ENCODE measurements around the gene PDE9A.

The PDE9A gene

DNA sequence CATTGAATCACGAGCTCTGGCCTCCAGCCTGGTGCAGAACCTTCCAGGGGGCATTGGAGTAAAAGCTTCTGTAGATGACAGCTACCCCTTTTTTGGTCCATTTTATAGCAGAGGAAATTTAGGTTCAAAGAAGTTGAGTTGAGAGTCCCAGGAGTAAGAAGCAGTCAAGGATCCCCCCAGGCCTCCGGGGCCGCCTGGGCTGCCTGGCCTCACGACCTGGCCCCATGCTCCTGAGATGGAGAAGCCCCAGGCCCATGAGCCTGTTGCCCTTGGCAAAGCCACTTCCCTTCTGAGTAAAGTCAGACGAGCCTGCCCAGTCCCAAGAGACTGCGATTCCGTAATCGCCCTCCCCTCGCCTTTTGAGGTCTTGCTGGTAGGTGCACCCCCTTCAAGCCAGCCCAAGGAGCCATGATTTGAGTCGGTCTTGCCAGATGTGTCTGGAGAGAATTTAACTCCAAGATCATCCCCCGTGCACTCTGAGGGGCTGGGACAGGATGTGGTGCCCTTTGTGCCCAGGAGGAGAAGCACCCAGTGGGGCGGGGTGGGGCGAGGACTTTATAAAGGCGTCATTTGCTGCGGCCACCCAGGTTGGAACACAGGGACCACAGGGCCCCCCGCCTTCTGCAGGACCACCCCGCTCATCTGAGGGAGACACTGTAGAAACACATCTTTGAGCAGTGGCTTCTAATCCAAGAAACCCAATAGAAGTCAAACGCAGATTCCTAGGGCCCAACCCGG is 30.1 kb downstream of the PDE9A start:
- Histone ChIP-seq H3K4me1 (ENCODE audit: low read depth, poor library complexity, severe bottlenecking) (no peaks in the 10 kb centered on the region), H3K27ac (no peak overlapping the region), H3K36me3 (ENCODE audit: insufficient read depth) (no peaks in the 10 kb centered on the region), H2AFZ (ENCODE audit: low read depth) (no peak overlapping the region), H4K20me1 (ENCODE audit: insufficient read depth) (no peaks in the 10 kb centered on the region), H3K9ac (no peak overlapping the region), H3K4me3 (IDR thresholded peaks at IDR 0.05; ENCODE audit: insufficient read depth, low read depth, low read length) (no peak overlapping the region), H3K27me3 (ENCODE audit: insufficient read depth, low read depth) (peaks cover 88% of the 10 kb centered on the region), H3K4me2 (no peak overlapping the region), H3K79me2 (ENCODE audit: insufficient read depth, low read depth) (no peaks in the 10 kb centered on the region)
- TF ChIP-seq, protein P1, sequence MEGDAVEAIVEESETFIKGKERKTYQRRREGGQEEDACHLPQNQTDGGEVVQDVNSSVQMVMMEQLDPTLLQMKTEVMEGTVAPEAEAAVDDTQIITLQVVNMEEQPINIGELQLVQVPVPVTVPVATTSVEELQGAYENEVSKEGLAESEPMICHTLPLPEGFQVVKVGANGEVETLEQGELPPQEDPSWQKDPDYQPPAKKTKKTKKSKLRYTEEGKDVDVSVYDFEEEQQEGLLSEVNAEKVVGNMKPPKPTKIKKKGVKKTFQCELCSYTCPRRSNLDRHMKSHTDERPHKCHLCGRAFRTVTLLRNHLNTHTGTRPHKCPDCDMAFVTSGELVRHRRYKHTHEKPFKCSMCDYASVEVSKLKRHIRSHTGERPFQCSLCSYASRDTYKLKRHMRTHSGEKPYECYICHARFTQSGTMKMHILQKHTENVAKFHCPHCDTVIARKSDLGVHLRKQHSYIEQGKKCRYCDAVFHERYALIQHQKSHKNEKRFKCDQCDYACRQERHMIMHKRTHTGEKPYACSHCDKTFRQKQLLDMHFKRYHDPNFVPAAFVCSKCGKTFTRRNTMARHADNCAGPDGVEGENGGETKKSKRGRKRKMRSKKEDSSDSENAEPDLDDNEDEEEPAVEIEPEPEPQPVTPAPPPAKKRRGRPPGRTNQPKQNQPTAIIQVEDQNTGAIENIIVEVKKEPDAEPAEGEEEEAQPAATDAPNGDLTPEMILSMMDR (conservative IDR thresholded peaks at IDR 0.05; ENCODE audit: low read depth, low read length): no peak

DNA sequence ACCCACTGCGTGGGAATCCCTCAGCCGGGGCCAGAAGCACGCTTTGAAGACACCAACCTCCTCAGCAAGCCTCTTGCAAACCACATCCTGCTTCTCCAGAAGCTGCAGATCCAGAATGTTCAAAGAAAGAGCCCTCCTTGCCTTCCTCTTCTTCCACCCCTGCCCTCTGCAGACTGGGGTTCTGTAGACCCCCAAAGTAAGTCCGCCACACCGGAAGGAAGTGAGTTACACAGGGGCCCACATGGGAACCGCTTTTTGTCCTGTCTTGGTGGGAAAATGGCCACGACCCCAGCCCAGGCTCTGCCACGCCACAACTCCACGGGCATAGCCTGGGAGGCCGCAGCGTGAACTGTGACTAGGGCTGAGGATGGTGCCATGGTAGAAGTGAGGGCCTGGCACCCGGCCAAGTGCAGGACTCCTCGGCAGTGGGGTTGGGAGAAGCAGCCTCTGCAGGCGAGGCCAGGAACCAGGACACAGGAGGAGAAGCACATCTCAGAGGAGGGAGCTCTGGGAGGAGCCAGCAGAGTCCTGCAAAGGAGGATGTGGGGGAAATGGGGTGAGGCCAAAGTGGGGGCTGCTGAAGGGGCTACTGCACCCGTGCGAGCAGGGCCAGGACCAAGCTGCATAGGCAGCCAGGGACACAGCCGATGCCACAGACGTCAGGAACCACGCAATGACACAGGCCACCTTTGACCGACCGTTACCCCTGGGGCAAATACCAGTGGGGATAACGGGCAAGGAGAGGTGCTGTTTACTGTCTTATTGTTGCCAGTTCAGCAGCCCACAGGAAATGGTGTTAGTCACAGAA is 30.9 kb downstream of the PDE9A start:
- Histone ChIP-seq H3K4me2 (no peak overlapping the region), H3K27ac (no peak overlapping the region), H3K36me3 (ENCODE audit: insufficient read depth) (no peaks in the 10 kb centered on the region), H3K79me2 (ENCODE audit: insufficient read depth, low read depth) (no peaks in the 10 kb centered on the region), H3K4me3 (IDR thresholded peaks at IDR 0.05; ENCODE audit: insufficient read depth, low read depth, low read length) (no peak overlapping the region), H3K4me1 (ENCODE audit: low read depth, poor library complexity, severe bottlenecking) (no peaks in the 10 kb centered on the region), H3K9ac (no peak overlapping the region), H4K20me1 (ENCODE audit: insufficient read depth) (no peaks in the 10 kb centered on the region), H2AFZ (ENCODE audit: low read depth) (no peak overlapping the region), H3K27me3 (ENCODE audit: insufficient read depth, low read depth) (peaks cover 85% of the 10 kb centered on the region)
- TF ChIP-seq, protein P1 (conservative IDR thresholded peaks at IDR 0.05; ENCODE audit: low read depth, low read length): no peak

DNA sequence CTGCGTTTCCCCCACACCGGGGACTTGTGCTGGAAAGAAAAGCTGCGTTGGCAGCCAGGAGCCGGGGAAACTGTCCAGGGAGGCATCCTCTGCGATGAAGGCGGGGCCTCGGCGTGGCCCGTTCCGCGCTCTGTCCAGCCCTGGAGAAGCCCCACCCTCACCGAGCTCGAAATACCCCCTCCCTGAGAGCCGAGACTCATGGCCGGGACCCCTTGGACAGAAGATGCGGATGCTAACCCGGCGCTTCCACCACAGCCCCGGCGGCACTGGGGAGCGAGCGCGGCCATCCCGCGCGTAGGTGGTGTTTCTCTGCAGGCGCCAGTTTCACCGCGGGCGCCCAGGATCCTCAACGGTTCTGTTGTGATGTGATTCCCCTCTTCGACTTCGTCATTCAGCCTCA is 31.6 kb downstream of the PDE9A start:
- Histone ChIP-seq H2AFZ (ENCODE audit: low read depth) (no peak overlapping the region), H3K79me2 (ENCODE audit: insufficient read depth, low read depth) (no peaks in the 10 kb centered on the region), H3K27ac (no peak overlapping the region), H3K4me2 (no peak overlapping the region), H4K20me1 (ENCODE audit: insufficient read depth) (no peaks in the 10 kb centered on the region), H3K27me3 (ENCODE audit: insufficient read depth, low read depth) (peaks cover 77% of the 10 kb centered on the region), H3K4me1 (ENCODE audit: low read depth, poor library complexity, severe bottlenecking) (no peaks in the 10 kb centered on the region), H3K9ac (no peak overlapping the region), H3K4me3 (IDR thresholded peaks at IDR 0.05; ENCODE audit: insufficient read depth, low read depth, low read length) (no peak overlapping the region), H3K36me3 (ENCODE audit: insufficient read depth) (no peaks in the 10 kb centered on the region)
- TF ChIP-seq, protein P1 (conservative IDR thresholded peaks at IDR 0.05; ENCODE audit: low read depth, low read length): no peak

DNA sequence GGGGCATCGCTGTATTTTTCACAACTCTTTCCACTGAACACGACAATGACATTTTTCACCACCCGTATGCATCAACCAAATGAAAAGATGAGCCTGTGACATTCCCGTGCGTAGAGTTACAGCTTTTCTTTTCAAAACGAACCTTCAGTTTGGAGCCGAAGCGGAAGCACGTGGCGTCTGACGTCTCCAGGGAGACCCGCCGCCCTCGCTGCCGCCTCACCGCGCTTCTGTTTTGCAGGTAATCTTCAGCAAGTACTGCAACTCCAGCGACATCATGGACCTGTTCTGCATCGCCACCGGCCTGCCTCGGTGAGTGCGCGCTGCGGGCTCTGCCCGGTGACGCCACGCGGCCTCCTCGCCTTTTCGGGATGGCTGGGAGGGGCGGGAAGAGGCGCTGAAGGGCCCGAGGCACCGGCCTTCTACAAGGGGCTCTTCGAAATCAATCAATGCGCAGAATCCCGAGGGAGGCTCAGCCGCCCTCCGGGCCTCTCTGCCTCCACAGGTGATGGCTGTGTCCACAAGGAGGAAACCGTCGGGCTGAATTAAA is 32.6 kb downstream of the PDE9A start:
- H3K36me3 ChIP-seq (ENCODE audit: insufficient read depth): no peaks in the 10 kb centered on the region
- H3K27ac ChIP-seq: no peak overlapping the region
- TF ChIP-seq, protein P1 (conservative IDR thresholded peaks at IDR 0.05; ENCODE audit: low read depth, low read length): no peak
- H3K4me2 ChIP-seq: no peak overlapping the region
- no peaks in the 10 kb centered on the region for H3K4me1 ChIP-seq (ENCODE audit: low read depth, poor library complexity, severe bottlenecking)
- no peak overlapping the region for H3K9ac ChIP-seq
- H3K27me3 ChIP-seq (ENCODE audit: insufficient read depth, low read depth): peaks cover 68% of the 10 kb centered on the region
- H3K4me3 ChIP-seq (IDR thresholded peaks at IDR 0.05; ENCODE audit: insufficient read depth, low read depth, low read length): no peak overlapping the region
- H2AFZ ChIP-seq (ENCODE audit: low read depth): no peak overlapping the region
- no peaks in the 10 kb centered on the region for H3K79me2 ChIP-seq (ENCODE audit: insufficient read depth, low read depth)
- no peaks in the 10 kb centered on the region for H4K20me1 ChIP-seq (ENCODE audit: insufficient read depth)
